HG03175 (cell line): ENCODE results near the gene F10.
A peak's percentile ranks its signal among the peaks of the same experiment; 100 is the strongest.
"Not testable (repeated sequence)": the region's sequence is repeated elsewhere in the genome, so short reads cannot be mapped to it uniquely, and the experiment has no call there.

Source experiments
- ATAC-seq: cut with Tn5 transposase; IDR thresholded peaks from one replicate; pipeline ENCODE4 v1.9.1; 2021; ENCODE audit warnings: mild to moderate bottlenecking, moderate library complexity; ENCODE audit not compliant: unreplicated experiment

The F10 gene

DNA sequence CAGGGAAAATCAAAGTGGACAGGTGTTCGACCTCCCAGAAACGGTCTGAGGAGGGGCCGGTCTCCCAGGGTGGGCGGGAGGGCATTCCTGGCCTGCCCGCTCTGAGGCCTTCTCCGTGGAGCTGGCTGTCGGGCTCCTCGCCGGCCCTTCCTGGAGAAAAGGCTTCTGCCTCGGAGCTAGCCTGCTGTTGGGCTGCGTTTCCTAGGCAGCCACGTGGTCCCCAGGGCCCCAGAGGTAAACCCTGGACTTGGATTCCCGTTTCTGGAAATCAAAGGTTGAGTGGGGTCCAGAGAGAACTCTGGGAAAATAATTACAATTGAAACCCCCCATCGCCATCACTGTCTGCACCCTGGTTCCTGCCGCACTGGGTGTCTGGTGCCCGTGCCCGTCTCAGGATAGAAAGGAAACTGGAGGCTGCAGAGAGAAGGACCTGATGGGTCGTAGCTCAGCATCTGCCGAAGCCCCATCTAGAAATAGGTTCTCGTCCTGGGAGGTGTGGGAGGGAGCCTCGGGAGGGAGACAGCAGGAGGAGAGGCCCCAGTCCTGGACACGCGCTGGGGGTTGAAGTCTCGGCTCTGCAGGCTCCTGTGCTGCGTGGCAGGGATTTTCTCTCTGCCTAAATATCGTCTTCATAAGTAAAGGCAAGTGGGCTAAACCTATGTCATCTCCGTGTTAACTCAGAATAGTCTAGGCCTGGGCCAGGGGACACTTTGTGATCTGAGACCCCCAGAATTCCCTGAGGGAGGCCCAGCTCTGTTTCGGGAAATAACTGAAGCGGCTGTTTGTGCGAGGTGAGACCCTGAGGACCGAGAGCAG, 28.2 kb downstream of the F10 start:
- ATAC-seq: no peak

DNA sequence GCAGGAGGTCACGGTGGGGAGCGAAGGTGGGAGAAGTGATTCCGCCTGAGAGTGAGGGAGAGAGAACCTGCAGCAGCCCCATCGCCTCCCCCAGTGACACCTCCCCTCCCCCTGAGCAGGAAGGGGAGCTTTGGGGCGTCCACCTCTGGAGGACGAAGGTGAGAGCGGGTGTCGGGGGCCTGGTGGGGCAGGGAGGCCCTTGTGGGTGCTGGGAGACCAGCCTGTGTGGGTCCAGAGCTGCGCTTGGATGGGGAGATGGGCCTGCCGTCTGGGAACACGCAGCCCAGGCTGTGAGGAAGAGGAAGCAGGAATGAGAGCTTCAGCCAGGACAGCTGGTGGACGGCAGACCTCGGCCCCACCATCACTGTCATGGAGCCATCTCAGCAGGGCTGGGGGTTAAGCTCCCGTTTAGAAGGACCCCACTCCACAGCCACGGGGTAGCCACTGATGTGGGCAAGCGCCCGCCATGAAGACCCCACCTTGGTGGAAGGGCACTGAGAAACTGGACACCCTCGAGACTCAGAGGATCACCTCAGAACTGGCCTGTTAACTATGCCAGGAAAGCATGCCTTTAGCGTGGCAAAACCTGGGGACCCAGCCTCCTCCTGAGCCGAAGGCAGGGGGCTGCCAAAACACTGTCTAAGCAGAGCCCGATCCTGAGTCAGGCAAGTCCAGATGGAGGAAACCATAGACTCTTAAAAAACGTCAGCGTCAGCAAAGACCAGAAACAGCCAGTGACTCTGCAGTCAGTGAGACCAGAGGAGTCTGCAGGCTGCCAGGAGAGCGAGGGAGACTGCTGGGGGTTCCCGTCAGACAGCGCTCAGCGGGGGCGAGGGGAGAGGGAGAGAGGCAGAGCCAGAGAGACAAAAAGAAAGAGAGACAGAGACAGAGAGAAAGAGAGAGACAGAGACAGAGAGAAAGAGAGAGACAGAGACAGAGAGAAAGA, 29.4 kb downstream of the F10 start:
- no peak for ATAC-seq

DNA sequence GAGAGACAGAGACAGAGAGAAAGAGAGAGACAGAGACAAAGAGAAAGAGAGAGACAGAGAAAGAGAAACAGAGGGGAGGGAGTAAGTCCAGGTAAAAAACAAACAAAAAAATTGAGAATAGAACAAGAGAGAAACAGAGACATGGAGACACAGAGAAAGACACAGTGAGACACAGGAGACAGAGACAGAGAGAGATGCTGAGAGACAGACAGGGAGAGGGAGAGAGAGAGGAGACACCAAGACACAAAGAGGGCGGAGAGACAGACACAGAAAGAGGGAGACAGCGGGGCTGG, 30.0 kb downstream of the F10 start:
- ATAC-seq: no peak

DNA sequence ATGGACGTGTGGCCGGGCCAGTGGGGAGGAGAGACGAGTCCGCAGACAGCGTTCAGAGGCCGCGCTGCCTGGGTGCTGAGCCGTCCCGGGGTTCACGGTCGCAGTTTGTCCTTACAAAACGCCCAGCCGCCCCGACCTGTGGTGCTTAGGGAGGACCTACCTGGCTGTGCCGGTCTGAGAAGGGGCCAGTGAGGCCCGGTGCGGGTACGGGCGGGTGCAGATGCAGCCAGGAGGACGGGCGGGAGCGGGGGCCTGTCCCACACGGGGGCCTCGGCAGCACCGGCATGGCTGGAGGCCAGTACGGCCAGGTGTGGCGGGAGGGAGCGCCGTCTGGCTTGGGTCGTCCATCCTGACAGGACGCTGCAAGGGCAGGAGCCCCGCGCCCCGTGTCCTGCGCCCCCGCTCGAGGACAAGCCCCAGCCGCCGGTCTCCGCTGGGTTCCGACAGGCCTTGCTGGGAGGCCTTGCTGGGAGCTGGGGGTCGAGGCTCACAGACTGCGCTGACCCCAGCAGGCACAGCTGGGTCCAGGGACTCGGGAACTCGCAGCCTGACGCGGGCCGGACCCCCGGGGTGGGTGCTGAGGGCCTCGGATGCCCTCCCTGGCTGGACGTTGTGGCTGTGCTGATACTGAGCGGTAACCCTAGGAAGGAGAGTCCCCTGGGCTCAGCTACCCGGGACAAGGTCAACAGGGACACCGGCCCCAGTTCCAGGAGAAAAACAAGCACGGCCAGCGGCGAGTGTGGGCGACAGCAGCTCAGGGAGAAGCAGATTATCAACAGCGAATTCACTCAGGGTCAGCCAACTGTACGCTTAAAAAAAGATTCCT, 30.6 kb downstream of the F10 start:
- peak; percentile 39 for ATAC-seq

DNA sequence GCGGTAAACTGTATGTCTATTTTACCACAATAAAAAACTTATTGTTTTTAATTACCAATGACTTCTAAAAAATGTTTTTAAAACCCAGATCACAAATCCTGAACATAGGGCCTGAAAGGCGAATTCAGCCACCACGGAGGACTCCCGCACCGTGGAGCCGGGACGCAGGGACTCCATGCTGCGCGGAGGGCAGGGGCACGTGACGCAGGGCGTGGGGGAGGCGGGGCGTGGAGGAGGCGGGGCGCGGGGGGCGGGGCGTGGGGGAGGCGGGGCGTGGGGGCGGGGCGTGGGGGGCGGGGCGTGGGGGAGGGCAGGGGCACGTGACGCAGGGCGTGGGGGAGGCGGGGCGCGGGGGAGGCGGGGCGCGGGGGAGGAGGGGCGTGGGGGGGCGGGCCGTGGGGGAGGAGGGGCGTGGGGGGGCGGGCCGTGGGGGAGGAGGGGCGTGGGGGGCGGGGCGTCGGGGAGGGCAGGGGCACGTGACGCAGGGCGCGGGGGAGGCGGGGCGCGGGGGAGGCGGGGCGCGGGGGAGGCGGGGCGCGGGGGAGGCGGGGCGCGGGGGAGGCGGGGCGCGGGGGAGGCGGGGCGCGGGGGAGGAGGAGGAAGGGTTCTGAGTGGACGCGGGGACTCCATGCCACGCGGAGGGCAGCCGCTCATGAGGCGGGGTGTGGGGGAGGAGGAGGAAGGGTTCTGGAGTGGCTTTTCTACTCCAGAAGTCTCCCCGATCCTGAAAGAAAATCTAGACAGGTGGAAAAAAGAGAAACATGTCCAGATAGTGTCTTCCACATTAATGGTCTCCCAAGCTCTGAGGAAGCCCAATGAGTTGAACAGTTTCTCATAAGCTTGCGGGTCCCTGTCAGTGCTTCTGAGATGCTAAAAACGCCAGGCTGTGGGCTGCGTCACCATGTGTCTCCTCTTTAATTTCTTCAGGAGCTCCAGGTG, 31.5 kb downstream of the F10 start:
- ATAC-seq: peak; percentile 64

DNA sequence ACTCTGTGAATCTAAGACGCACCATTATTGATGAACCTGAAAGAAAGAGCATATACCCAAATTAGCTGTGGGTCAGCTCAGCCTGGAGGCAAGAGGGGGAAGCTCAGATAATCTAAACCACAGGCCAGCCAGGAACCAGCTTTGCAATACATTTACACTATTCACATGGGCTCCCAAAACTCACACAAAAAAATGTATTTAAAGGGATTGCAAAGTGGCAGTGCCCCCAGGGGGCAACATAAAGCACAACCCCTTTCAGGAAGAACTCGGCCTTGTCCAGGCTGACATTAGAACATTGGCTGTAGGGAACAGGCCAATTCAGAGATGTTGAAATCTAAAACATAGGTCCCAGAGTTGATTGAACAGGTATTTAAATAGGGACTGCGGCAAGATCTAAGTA, 32.6 kb downstream of the F10 start:
- no peak for ATAC-seq

DNA sequence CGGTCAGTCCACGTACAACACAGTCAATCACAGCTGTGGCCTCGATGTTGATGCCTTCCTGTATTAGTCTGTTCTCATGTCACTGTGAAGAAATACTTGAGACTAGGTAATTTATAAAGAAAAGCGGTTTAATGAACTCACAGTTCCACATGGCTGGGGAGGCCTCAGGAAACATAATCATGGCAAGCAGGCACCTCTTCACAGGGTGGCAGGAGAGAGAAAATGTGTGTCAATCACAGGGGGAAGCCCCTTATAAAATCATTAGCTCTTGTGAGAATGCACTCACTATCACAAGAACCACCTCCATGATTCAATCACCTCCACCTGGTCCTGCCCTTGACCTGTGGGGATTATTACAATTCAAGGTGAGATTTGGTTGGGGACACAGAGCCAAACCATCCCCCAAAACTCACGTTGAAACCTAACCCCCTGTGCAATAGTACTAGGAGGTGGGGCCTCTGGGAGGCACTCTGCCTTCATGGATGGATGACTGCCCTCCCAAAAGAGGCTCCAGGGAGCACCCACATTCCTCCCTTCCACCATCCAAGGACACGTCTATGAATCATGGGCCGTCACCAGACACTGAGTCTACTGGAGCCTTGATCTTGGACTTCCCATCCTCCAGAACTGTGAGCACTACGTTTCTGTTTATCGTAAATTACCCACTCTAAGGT, 33.5 kb downstream of the F10 start:
- ATAC-seq: no peak

DNA sequence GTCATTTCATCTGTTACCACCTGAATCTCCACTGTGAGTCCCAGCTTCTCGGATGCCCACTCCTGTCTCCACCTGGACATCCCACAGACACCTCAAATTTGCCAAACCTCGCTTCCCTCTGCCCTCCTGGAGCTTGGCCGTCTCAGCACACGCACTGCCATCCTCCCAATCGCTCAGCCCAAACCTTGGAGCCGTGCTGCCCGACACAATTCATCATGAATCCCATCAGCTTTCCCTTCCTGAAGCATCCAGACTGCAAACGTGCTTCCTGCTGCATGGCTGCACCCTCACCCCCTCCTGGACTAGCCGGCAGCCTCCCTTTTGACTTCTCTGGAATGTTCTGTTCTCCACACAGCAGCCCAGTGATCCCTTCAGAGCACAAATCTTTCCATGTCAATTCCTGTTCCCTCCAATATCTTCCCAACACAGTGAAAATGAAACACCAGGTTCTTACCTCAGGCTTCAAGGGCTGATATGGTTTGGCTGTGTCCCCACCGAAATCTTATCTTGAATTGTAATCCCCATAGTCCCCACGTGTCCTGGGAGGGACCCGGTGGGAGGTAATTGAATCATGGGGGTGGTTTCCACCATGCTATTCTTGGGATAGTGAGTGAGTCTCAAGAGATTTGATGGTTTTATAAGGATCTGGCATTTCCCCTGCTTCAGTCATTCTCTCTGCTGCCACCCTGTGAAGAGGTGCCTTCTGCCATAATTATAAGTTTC, 34.8 kb downstream of the F10 start:
- ATAC-seq: no peak

DNA sequence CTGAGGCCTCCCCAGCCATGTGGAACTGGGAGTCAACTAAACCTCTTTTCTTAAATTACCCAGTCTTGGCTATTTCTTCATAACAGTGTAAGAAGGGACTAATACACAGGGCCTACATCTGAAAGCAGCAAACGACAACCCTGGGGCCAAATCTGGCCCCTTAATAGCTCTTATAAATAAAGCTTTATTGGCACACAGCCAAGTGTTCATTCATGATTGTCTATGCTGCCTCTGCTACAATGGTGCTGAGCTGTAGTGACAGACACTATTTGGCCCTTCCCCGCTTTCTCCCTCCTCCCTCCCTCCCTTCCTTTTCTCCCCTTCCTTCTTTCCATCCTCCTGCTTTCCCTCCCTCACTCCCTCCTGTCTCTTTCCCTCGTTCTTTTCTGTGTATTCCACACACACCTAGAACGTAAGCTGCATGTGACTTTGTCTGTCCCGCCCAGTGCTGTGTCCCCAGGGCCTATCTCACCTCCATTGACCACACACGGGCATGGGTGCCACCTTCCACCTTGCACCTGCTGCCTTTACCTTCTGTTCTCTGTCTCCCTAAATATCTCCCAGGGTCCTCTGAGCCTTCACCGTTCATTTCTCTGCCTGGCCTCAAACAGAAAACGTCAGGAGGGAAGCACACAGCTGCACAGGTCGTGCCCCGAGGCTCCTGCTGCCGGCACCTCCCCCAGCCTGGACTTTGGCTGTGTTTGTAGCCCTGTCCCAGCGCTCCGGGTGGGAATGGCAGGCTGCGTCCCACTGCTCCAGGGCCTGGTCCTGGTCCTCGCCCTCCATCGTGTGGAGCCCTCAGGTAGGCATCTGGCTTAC, 35.5 kb downstream of the F10 start, which contains the start of gene PROZ:
TSS of gene PROZ (plus strand) at position 720 of the 819 bp plus-strand sequence. CDS start at position 733, 13 bp downstream.
- ATAC-seq: no peak

DNA sequence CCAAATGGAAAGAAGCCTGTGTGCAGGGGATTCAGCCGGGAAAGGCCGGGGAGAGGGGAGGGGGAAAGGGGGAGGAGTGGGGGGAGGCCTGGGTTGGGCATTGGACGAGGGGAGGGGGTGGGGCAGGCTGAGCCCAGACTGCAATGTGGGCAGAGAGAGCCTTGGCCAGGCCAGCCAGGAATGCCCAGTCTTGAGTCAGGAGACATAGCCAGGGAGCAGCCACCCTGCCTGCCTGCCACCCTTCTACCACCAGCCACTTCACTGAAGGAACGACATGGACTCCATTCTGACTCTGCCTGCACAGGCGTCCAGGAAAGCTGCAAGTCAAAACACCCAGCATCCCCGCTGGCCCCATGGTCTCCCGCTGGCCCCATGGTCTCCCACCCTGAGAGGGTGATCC, 36.3 kb downstream of the F10 start:
- ATAC-seq: no peak

DNA sequence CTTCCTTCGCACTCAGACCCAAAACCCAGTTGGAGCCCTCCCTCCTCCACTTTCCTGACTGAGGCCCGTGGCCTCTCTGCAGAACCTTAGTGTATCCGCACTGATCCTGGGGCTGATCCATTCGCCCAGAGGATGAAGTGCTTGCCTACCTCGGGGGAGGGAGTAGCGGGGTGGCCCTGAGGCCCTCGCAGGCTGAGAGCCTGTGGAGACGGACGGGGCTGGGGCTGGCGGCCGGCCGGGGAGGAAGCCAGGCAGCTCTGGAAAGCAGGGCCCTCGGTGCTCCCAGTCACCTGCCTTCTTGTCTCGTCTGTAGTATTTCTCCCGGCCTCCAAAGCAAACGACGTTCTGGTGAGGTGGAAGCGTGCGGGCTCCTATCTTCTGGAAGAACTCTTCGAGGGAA, 37.1 kb downstream of the F10 start:
- ATAC-seq: no peak

DNA sequence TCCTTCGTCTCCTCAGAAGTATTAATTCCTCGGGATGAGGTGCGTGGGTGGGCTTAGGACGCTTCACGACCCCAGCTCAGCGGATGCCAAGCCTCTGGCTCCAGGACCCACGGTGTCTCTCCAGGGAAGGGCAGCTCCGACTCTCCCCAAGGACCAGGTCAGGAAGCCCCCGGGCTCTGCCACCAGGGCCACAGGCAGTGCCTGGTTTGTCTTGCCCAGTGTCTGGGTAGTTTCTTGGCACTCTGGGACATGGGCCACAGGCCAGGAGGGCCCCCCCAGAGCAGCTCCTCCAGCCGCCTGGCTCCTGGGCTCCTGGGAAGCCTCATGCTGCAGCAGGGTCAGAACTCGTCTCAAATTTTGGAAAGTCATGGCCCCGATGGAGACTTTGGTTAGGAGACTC, 38.4 kb downstream of the F10 start:
- ATAC-seq: no peak

DNA sequence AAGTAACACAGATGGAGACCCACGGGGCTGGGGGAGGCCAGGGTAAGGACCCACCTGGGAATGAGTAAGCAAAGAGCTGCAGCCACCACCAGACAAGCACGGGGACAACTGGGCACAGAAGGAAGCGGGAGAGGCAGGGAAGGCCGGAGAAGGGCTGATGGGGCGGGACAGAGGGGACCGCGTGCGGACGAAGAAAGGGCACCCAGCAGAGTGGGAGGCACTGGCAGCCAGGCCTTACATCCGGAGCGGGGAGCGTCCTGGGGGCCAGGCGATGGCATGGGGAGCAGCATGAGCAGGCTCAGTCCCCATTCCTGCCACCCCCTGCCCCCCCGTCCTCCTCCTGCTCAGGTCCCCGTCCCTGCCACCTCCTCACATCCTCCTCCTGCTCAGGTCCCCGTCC, 38.8 kb downstream of the F10 start:
- no peak for ATAC-seq

DNA sequence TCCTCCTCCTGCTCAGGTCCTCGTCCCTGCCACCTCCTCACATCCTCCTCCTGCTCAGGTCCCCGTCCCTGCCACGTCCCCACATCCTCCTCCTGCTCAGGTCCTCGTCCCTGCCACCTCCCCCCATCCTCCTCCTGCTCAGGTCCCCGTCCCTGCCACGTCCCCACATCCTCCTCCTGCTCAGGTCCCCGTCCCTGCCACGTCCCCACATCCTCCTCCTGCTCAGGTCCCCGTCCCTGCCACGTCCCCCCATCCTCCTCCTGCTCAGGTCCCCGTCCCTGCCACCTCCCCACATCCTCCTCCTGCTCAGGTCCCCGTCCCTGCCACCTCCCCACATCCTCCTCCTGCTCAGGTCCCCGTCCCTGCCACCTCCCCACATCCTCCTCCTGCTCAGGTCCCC, 39.4 kb downstream of the F10 start:
- ATAC-seq: not testable (repeated sequence)

DNA sequence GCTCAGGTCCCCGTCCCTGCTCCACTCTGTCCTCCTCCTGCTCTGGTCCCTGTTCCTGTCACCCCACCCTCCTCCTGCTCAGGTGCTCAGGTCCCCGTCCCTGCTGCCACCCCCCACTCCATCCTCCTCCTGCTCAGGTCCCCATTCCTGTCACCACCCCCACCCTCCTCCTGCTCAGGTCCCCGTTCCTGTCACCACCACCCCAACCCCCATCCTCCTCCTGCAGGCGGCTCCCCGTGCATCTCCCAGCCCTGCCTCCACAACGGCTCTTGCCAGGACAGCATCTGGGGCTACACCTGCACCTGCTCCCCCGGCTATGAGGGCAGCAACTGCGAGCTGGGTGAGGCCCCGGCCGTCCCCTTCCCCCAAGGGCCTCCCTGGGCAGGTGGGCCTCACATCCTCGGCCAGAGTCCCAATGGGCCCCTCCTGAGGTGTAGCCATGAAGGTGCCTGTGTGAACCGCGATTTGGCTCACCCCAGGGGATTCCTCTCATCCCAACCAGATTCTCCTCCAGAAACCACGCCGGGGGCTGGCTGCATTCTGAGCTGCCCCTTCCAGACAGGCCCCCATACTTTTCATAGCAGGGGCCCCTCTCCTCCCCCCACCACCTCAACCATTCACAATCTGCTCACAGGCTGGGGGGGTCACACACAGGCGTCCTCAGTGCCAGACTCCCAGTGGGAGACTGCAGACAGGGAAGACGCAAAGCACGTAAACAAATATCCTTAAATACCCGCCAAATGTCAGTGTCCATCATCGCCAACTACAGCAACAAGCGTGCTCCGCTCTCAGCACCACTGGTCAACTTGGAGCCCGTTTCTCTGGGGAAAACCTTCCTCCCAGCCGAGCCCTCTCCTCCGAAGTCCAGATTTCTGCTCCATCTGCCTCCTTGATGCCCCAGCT, 40.4 kb downstream of the F10 start:
- ATAC-seq: no peak

DNA sequence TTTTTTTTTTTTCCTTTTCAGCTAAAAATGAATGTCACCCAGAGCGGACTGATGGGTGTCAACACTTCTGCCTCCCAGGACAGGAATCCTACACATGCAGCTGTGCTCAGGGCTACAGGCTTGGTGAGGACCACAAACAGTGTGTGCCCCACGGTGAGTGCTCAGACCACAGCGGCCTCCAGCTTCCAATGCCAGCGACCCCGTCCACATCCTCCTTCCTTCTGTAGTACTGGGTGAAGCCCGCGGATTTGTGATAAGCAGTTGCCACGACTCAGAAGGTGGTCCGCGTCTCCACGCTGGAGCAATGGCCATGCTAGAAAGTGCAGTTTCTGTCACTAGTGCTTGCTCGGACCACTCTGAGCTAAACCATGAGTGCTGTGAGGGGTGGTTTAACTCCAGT, 41.9 kb downstream of the F10 start:
- ATAC-seq: no peak

DNA sequence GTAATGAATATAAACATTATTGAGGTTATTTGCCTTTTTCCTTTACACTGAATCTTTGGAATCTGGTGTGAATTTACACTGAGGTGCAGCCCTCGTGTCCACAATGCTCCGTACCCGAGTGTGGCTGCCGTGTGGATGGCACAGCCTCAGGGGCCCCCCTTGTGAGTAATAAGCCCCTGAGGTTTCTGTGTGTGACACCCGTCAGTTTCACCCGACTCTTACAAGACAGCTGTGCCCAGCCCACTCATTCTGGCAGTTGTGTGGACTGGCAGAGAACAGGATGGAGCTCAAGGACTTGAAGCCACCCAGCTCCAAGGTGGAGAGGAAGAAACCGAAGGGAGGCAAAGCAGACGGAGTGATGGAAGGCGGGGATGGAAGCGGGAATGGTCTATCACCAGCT, 43.7 kb downstream of the F10 start:
- ATAC-seq: no peak
